SK-N-SH treated with all-trans-retinoic acid at 6 μM for 48 hours (cell line): ENCODE measurements around the gene PLEKHA8.
A peak's percentile ranks its signal among the peaks of the same experiment; 100 is the strongest.

Experiments used
- ATAC-seq: fragments of 200-7000 bp; cut with Tn5 transposase; 3 replicates; pipeline ENCODE4 v1.9.1; 2020; ENCODE audit warnings: mild to moderate bottlenecking, moderate library complexity
- ARNTL ChIP-seq: fragments of 450-650 bp; formaldehyde crosslinking; IDR thresholded peaks from 2 replicates; pipeline ENCODE4 v1.5.0; 2020; ENCODE audit warnings: low read depth, mild to moderate bottlenecking, moderate library complexity, borderline replicate concordance
- BACH2 ChIP-seq: fragments of 250-450 bp; sonication (Bioruptor Pico); IDR thresholded peaks from 2 replicates; pipeline ENCODE4 v1.9.0; 2021; ENCODE audit warnings: mild to moderate bottlenecking, borderline replicate concordance
- CSDC2 ChIP-seq: fragments of 250-450 bp; sonication (Bioruptor Pico); IDR thresholded peaks from 2 replicates; pipeline ENCODE4 v1.5.0; 2020; ENCODE audit warnings: mild to moderate bottlenecking, moderate library complexity
- ESRRG ChIP-seq: fragments of 250-450 bp; sonication (Bioruptor Pico); IDR thresholded peaks from 2 replicates; pipeline ENCODE4 v1.6.1; 2021; ENCODE audit warnings: mild to moderate bottlenecking
- GLIS3 ChIP-seq: fragments of 250-450 bp; sonication (Bioruptor Pico); IDR thresholded peaks from 2 replicates; pipeline ENCODE4 v1.5.0; 2020; ENCODE audit warnings: mild to moderate bottlenecking, moderate library complexity
- ISL1 ChIP-seq: fragments of 250-450 bp; sonication (Bioruptor Pico); IDR thresholded peaks from 2 replicates; pipeline ENCODE4 v2.1.2; 2022; ENCODE audit warnings: mild to moderate bottlenecking, moderate library complexity
- OSR1 ChIP-seq: fragments of 250-450 bp; sonication (Bioruptor Pico); IDR thresholded peaks from 2 replicates; pipeline ENCODE4 v1.8.0; 2022; ENCODE audit warnings: moderate library complexity, mild to moderate bottlenecking, inconsistent platforms
- PPARA ChIP-seq: fragments of 250-450 bp; sonication (Bioruptor Pico); IDR thresholded peaks from 2 replicates; pipeline ENCODE4 v1.5.0; 2020; ENCODE audit warnings: mild to moderate bottlenecking, borderline replicate concordance
- RARB ChIP-seq: fragments of 250-450 bp; sonication (Bioruptor Pico); IDR thresholded peaks from 2 replicates; pipeline ENCODE4 v1.8.0; 2021; ENCODE audit warnings: mild to moderate bottlenecking, moderate library complexity
- SNAI2 ChIP-seq: fragments of 250-450 bp; sonication (Bioruptor Pico); IDR thresholded peaks from 2 replicates; pipeline ENCODE4 v1.5.0; 2020; ENCODE audit warnings: mild to moderate bottlenecking, moderate library complexity
- TCF4 ChIP-seq: fragments of 250-450 bp; sonication (Bioruptor Pico); IDR thresholded peaks from 2 replicates; pipeline ENCODE4 v1.8.0; 2021; ENCODE audit warnings: mild to moderate bottlenecking, moderate library complexity, borderline replicate concordance
- TOX ChIP-seq: fragments of 250-450 bp; sonication (Bioruptor Pico); IDR thresholded peaks from 2 replicates; pipeline ENCODE4 v1.8.0; 2021; ENCODE audit warnings: mild to moderate bottlenecking, moderate library complexity, borderline replicate concordance
- ZC3H10 ChIP-seq: fragments of 250-450 bp; sonication (Bioruptor Pico); IDR thresholded peaks from 2 replicates; pipeline ENCODE4 v1.5.1; 2021; ENCODE audit warnings: mild to moderate bottlenecking, moderate library complexity
- ZFP3 ChIP-seq: fragments of 250-450 bp; sonication (Bioruptor Pico); IDR thresholded peaks from 2 replicates; pipeline ENCODE4 v1.5.0; 2020; ENCODE audit warnings: mild to moderate bottlenecking, moderate library complexity
- ZNF565 ChIP-seq: fragments of 450-650 bp; formaldehyde crosslinking; conservative IDR thresholded peaks from 2 replicates; pipeline ENCODE4 v1.5.0; 2020; ENCODE audit warnings: low read depth, mild to moderate bottlenecking, moderate library complexity
- ZNF70 ChIP-seq: fragments of 450-650 bp; formaldehyde crosslinking; IDR thresholded peaks from 2 replicates; pipeline ENCODE4 v1.5.0; 2020; ENCODE audit warnings: mild to moderate bottlenecking, moderate library complexity
- ZNF8 ChIP-seq: fragments of 450-650 bp; formaldehyde crosslinking; IDR thresholded peaks from 2 replicates; pipeline ENCODE4 v1.5.0; 2020; ENCODE audit warnings: mild to moderate bottlenecking, moderate library complexity
- TF ChIP-seq, protein P1 (sequence below): fragments of 250-450 bp; sonication (Bioruptor Pico); IDR thresholded peaks from 2 replicates; pipeline ENCODE4 v1.8.0; 2020; ENCODE audit warnings: mild to moderate bottlenecking, moderate library complexity, borderline replicate concordance
- TF ChIP-seq, protein P2 (sequence below): fragments of 250-450 bp; sonication (Bioruptor Pico); IDR thresholded peaks from 2 replicates; pipeline ENCODE4 v1.8.0; 2021; ENCODE audit warnings: low read depth, mild to moderate bottlenecking, moderate library complexity, borderline replicate concordance
- TF ChIP-seq, protein P3 (sequence below): fragments of 250-450 bp; sonication (Bioruptor Pico); IDR thresholded peaks from 2 replicates; pipeline ENCODE4 v1.5.0; 2020; ENCODE audit warnings: mild to moderate bottlenecking, moderate library complexity
- TF ChIP-seq, protein P4 (sequence below): fragments of 250-450 bp; sonication (Bioruptor Pico); IDR thresholded peaks from 2 replicates; pipeline ENCODE4 v1.5.1; 2021; ENCODE audit warnings: mild to moderate bottlenecking, moderate library complexity
- TF ChIP-seq, protein P5 (sequence below): fragments of 250-450 bp; sonication (Bioruptor Pico); IDR thresholded peaks from 2 replicates; pipeline ENCODE4 v1.5.1; 2020; ENCODE audit warnings: low read depth, mild to moderate bottlenecking, moderate library complexity

The PLEKHA8 gene

DNA sequence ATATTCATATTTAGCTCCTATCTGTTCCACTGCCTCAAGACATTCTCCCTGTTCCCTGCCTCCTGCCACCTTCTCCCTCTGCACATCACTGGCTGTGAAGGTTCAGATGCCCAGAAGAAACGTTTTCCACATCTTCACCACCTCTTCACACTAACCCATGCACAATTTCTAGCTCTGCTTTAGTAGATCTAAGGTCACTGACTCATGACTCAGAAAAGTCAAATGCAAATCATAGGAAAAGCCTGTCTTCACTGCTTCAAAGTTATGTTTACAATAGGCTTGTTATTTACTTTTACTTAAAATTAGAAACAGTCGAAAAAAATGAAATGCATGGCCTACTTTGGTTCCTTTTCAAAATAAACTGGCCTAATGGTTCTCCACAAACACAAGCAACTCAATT is 41.1 kb upstream of the PLEKHA8 start:
- no peak for ATAC-seq
- TF ChIP-seq SNAI2 (CRISPR knock-in tag) (no peak), ZC3H10 (CRISPR knock-in tag) (no peak), ZNF8 (CRISPR knock-in tag) (no peak), PPARA (no peak), ZNF70 (CRISPR knock-in tag) (no peak), CSDC2 (CRISPR knock-in tag) (no peak), ARNTL (CRISPR knock-in tag) (no peak)
- TF ChIP-seq, protein P1, sequence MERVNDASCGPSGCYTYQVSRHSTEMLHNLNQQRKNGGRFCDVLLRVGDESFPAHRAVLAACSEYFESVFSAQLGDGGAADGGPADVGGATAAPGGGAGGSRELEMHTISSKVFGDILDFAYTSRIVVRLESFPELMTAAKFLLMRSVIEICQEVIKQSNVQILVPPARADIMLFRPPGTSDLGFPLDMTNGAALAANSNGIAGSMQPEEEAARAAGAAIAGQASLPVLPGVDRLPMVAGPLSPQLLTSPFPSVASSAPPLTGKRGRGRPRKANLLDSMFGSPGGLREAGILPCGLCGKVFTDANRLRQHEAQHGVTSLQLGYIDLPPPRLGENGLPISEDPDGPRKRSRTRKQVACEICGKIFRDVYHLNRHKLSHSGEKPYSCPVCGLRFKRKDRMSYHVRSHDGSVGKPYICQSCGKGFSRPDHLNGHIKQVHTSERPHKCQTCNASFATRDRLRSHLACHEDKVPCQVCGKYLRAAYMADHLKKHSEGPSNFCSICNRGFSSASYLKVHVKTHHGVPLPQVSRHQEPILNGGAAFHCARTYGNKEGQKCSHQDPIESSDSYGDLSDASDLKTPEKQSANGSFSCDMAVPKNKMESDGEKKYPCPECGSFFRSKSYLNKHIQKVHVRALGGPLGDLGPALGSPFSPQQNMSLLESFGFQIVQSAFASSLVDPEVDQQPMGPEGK = no peak
- TF ChIP-seq, protein P2, sequence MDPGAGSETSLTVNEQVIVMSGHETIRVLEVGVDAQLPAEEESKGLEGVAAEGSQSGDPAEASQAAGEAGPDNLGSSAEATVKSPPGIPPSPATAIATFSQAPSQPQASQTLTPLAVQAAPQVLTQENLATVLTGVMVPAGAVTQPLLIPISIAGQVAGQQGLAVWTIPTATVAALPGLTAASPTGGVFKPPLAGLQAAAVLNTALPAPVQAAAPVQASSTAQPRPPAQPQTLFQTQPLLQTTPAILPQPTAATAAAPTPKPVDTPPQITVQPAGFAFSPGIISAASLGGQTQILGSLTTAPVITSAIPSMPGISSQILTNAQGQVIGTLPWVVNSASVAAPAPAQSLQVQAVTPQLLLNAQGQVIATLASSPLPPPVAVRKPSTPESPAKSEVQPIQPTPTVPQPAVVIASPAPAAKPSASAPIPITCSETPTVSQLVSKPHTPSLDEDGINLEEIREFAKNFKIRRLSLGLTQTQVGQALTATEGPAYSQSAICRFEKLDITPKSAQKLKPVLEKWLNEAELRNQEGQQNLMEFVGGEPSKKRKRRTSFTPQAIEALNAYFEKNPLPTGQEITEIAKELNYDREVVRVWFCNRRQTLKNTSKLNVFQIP = no peak

DNA sequence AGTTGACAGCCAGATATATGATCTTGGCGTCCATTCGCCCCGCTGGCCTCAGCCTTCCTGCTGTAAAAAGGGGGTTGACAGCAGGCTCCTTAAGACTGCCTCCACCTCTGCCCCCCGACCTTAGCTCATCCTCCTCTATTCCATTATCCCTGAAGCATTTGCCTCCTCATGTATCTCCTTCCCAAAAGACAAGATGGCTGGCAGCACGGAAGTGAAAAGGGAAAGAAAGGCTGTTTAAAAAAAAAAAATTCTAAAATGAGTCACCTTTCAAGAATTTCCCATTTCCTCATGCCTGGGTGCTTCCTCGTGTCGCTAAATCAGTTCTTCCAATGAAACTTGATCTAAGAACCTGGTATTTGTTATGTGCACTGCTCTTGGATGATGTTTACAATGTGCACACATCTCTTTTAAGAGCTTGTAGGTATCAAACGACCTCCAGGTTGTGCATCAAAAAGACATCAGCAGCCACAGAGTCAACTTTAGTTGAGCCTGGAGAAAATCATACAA is 40.3 kb upstream of the PLEKHA8 start:
- ATAC-seq = peak; percentile 78
- TF ChIP-seq, protein P1 = 0 out of 2 replicates have a peak, but pooled peaks have one; percentile 21
- no peak for TF ChIP-seq RARB (CRISPR knock-in tag)
- TF ChIP-seq OSR1 (CRISPR knock-in tag) = peak; percentile 85; the same call in 1 of the 2 replicates
- TF ChIP-seq, protein P2 = no peak
- TF ChIP-seq ZC3H10 (CRISPR knock-in tag) = no peak
- no peak for TF ChIP-seq BACH2
- TF ChIP-seq, protein P3, sequence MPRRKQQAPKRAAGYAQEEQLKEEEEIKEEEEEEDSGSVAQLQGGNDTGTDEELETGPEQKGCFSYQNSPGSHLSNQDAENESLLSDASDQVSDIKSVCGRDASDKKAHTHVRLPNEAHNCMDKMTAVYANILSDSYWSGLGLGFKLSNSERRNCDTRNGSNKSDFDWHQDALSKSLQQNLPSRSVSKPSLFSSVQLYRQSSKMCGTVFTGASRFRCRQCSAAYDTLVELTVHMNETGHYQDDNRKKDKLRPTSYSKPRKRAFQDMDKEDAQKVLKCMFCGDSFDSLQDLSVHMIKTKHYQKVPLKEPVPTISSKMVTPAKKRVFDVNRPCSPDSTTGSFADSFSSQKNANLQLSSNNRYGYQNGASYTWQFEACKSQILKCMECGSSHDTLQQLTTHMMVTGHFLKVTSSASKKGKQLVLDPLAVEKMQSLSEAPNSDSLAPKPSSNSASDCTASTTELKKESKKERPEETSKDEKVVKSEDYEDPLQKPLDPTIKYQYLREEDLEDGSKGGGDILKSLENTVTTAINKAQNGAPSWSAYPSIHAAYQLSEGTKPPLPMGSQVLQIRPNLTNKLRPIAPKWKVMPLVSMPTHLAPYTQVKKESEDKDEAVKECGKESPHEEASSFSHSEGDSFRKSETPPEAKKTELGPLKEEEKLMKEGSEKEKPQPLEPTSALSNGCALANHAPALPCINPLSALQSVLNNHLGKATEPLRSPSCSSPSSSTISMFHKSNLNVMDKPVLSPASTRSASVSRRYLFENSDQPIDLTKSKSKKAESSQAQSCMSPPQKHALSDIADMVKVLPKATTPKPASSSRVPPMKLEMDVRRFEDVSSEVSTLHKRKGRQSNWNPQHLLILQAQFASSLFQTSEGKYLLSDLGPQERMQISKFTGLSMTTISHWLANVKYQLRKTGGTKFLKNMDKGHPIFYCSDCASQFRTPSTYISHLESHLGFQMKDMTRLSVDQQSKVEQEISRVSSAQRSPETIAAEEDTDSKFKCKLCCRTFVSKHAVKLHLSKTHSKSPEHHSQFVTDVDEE (CRISPR knock-in tag) = no peak; the same call in 1 of the 2 replicates
- no peak for TF ChIP-seq SNAI2 (CRISPR knock-in tag)
- TF ChIP-seq, protein P4, sequence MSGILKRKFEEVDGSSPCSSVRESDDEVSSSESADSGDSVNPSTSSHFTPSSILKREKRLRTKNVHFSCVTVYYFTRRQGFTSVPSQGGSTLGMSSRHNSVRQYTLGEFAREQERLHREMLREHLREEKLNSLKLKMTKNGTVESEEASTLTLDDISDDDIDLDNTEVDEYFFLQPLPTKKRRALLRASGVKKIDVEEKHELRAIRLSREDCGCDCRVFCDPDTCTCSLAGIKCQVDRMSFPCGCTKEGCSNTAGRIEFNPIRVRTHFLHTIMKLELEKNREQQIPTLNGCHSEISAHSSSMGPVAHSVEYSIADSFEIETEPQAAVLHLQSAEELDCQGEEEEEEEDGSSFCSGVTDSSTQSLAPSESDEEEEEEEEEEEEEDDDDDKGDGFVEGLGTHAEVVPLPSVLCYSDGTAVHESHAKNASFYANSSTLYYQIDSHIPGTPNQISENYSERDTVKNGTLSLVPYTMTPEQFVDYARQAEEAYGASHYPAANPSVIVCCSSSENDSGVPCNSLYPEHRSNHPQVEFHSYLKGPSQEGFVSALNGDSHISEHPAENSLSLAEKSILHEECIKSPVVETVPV (CRISPR knock-in tag) = no peak
- no peak for TF ChIP-seq ZNF70 (CRISPR knock-in tag)
- no peak for TF ChIP-seq ZNF565
- no peak for TF ChIP-seq TOX (CRISPR knock-in tag)
- no peak for TF ChIP-seq ARNTL (CRISPR knock-in tag)
- 0 out of 2 replicates have a peak, but pooled peaks have one; percentile 24 for TF ChIP-seq GLIS3 (CRISPR knock-in tag)
- no peak for TF ChIP-seq TCF4
- no peak for TF ChIP-seq ESRRG (CRISPR knock-in tag)
- 0 out of 2 replicates have a peak, but pooled peaks have one; percentile 24 for TF ChIP-seq ZFP3 (CRISPR knock-in tag)
- TF ChIP-seq CSDC2 (CRISPR knock-in tag) = peak; percentile 95
- TF ChIP-seq PPARA = no peak
- TF ChIP-seq, protein P5, sequence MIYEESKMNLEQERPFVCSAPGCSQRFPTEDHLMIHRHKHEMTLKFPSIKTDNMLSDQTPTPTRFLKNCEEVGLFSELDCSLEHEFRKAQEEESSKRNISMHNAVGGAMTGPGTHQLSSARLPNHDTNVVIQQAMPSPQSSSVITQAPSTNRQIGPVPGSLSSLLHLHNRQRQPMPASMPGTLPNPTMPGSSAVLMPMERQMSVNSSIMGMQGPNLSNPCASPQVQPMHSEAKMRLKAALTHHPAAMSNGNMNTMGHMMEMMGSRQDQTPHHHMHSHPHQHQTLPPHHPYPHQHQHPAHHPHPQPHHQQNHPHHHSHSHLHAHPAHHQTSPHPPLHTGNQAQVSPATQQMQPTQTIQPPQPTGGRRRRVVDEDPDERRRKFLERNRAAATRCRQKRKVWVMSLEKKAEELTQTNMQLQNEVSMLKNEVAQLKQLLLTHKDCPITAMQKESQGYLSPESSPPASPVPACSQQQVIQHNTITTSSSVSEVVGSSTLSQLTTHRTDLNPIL (CRISPR knock-in tag) = no peak
- TF ChIP-seq ZNF8 (CRISPR knock-in tag) = peak; percentile 36; the same call in 1 of the 2 replicates
- TF ChIP-seq ISL1 = no peak
